ENCODE results near the gene SLC2A11.

The SLC2A11 gene, protein sequence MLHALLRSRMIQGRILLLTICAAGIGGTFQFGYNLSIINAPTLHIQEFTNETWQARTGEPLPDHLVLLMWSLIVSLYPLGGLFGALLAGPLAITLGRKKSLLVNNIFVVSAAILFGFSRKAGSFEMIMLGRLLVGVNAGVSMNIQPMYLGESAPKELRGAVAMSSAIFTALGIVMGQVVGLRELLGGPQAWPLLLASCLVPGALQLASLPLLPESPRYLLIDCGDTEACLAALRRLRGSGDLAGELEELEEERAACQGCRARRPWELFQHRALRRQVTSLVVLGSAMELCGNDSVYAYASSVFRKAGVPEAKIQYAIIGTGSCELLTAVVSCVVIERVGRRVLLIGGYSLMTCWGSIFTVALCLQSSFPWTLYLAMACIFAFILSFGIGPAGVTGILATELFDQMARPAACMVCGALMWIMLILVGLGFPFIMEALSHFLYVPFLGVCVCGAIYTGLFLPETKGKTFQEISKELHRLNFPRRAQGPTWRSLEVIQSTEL

DNA sequence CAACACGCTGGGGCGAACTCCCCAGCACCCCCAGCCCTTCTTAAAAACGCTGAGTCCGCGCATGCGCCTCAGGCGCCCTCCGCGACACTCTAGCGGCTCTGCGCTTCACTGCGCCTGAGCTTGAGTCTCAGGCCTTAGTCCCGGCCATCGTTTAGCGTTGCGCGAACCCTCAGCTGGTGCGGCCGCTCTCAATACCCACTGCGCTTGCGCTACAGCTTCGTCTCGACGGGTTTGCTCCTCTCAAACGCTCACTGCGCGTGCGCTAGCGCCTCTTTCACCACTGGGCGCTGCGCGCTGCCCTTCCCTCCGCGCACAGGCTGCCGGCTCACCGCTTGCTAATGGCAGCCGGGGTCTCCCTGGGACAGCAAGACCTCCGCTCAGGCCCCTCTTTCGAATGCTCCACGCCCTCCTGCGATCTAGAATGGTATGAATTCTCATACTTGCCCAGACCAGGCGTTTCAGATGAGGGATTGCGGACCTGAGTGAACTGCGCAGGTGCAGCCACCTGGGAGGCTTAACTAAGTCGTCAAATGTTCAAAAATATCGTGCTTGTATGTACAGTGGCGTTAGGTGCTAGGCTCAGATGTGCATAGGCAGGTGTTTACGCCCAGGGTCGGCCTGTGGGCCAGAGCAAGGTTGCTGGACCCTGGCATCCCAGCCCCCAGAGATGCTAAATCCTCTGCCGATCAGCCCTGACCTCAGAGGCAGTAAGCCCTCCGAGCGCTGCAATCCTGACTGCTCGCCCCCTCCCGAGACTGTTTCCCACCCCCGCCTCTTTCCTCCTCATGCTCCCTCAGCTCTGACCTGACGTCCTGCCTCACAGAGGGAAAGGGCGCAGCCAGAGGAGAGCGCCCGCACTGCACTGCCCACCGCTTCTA lies at the start of gene SLC2A11:
SLC2A11 (plus strand) TSS at position 270 of the 878 bp plus-strand sequence; CDS start at position 395, 125 bp downstream.
- peak; percentile 96 for DNase-seq

DNA sequence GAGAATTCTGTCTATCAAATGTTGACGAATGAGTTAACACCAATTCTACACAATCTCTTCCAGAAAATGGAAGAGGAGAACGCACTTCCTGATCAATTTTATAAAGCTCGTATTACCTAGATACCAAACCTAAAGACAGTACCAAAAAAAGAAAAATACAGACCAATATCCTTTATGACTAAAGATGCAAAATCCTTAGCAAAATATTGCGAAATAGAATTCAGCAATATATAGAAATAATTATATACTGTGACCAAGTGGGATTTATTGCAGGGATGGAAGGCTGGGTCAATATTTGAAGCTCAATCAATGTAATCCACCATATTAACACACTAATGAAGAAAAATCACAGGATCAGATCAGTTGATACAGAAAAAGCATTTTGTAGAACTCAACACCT lies 45.3 kb upstream of the SLC2A11 start:
- DNase-seq = no peak

DNA sequence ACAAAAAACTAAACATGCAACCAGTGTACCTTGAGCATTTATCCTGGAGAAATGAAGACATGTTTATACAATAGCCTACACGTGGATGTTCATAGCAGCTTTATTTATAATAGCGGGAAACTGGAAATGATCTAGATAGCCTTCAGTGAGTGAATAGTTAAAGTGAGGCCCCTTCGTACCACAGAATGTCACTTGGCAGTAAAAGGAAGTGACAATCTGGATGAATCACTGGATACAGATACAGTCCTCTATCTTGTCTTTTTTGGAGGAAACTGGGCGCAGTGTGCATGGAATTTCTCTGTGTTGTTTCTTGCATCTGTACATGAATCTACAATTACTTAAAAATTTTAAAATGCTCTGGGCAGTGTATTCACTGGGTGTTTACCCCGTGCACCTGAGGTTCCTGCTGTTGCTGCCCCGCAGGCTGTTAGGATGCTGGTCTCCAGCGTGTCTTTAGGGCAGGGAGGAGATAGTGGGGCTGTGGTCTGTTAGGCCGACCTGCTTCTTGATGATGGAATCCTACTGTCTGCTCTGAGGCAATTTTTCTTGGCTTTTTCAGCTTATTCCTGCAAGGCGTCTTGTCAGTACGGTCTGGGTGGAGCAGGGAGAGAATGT lies 42.0 kb upstream of the SLC2A11 start:
- DNase-seq = no peak

DNA sequence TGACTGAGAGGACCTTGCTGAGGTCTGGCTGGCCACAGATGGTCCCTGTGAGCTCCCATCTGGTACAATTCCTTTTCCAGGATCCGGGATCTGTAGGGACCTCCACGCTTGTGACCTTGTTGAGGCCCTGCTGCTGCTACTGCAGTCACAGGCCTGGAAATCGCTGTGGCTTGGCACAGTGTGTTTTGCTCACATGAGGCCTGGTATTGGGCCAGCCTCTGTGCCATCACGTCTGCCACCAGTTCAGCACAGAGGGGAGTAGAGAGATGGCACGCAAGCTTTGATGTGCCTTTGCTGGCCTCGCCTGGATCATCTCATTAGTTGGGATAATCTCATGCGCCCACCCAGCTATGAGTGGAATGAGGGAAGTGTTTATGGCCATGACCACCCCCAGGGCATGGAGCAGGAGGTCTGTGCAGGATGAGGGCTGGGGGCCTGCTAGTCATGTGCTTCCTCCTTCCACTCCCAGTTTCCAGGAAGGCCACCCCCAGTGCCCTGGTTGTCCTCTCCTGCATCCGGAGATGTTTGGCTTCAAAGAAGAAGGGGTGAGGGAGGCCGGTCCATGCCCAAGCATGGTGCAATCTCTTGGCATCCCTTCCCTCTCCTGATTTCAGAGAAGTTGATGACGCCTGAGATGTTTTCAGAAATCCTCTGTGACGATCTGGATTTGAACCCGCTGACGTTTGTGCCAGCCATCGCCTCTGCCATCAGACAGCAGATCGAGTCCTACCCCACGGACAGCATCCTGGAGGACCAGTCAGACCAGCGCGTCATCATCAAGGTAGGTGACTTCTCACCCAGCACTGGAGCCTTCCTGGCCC lies 41.3 kb upstream of the SLC2A11 start:
- no peak for DNase-seq

DNA sequence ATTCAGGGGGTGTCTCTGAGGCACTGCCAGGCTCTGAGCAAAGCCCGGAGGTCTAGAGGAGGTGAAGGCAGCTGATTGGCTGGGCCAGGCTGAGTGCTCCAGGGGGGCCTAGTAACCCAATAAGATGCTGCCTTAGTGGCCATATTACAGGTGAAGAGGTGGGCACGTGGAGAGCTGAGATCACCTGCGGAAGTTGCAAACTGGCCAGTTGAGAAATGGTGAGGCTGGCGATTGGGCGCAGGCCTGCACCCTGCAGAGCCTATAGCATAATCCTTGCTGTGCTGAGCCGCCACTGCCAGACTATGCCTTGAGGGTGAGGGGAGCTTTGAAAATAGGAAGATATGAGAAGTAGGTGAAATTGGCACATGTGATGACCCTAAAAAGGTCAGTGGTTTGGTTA lies 40.5 kb upstream of the SLC2A11 start:
- no peak for DNase-seq

DNA sequence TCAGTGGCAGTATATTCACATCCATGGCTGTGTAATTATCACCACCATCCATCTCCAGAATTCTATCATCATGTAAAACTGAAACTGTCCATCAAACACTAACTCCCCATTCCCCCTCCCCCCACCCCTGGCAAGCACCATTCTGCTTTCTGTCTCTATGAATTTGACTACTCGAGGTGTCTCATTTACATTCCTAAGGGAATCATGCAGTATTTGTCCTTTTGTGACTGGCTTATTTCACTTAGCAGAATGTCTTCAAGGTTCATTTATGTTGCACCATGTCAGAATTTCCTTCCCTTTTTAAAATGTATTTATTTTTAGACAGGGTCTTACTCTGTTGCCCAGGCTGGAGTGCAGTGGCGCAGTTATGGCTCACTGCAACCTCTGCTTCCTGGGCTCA lies 39.1 kb upstream of the SLC2A11 start:
- DNase-seq = no peak

DNA sequence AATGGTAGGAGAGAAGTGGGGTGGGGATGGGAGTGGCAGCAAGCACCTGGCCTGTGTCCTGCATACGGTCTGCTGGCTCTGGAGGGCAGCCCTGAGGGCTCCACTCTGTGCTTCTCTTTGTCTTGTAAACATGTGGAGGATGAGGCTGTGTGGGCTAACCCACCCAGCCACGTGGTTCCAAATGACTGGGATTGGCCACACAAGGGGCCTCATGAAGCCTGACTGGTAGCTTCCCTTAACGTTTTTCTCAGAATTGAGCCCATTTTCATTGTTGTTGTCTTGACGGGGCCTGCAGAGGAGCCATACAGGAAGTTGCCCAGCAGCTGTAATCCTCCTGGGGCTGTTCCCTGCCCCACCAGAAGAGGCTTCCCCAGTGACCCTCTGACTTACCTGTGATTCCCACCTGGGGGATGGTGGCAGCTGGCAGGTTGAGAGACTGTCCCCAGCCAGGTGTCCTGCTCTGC lies 36.9 kb upstream of the SLC2A11 start:
- no peak for DNase-seq

DNA sequence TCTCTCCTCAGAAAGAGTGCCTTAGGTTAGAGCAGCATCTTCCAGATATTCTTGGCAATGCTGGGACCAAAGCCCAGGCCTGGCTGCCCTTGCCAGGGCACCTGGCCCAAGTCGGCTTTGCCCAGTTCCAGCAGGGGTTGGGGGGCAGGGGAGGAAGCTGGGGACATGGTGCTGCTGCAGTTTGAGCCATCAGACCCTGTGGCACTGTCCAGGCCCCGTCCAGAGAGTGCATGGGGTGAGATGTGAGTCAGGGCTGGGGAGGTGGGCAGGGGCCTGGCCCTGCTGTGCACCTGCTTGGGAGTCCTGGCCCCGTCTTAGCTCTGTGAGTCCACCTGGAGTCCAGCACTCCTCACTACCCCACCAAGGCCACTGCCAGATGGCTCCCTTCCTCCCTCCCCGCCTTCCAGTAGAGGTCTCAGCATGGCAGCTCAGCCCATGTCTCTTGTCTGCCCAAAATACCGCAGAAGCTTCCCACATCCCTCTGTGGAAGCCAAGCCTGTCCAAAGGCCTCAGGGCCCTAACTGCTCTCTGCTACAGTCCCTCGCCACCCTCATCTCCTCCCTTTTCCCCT lies 35.5 kb upstream of the SLC2A11 start:
- no peak for DNase-seq

DNA sequence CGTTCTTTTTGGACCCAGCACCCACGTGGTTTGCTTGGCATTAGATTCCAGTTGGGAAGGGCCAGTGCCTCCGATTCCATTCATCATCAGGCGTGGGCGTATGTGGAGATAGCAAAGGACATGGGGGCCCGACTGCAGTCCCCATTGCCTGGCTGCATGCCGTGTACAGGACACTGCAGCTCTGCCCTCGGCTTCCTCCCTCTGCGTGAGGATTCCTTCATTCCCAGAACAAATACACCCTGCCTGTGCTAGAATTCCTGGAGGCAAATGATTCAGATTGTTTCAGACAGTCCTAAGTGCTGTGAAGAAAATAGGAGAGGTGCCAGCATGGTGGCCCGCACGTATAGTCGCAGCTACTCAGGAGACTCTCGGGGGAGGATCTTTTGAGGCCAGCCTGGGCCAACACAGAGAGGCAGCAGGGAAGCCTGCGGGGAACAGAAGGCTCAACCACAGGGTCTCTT lies 34.3 kb upstream of the SLC2A11 start:
- no peak for DNase-seq

DNA sequence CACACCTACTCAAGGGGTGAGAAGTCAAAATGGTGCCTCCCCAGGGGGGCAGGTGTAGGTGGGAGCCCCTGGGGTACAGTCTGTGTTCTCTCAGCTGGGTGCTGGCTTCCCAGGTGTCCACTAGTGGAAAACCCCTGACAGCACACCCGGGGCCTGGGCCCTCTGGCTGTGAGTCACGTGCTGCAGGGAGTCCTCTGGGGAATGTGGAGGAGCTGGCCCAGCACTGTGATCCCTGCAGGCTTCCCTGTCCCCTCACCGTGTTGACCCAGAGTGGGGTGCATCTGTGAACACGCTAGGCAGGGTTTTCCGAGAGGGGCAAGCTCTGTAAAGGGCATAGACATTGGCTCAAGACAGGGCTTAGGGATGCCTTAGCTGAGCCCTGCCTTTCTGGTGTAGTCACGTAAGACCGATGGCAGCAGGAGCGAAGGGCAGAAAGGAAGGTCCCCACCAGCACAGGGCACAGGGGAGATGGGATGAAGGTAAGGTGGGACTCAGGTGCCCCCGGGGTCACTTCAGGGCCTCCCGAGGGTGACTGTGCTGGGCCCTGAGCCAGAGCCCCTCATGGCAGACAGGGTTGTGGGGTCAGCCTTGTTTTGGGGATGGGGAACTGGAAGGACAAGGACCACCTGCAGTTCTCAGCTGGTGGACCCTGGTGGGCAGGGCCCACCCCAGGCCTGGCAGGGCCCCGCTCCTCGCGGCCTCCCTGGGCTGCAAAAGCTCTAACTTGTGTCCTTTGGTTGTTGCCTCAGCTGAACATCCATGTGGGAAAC lies 33.0 kb upstream of the SLC2A11 start:
- no peak for DNase-seq

DNA sequence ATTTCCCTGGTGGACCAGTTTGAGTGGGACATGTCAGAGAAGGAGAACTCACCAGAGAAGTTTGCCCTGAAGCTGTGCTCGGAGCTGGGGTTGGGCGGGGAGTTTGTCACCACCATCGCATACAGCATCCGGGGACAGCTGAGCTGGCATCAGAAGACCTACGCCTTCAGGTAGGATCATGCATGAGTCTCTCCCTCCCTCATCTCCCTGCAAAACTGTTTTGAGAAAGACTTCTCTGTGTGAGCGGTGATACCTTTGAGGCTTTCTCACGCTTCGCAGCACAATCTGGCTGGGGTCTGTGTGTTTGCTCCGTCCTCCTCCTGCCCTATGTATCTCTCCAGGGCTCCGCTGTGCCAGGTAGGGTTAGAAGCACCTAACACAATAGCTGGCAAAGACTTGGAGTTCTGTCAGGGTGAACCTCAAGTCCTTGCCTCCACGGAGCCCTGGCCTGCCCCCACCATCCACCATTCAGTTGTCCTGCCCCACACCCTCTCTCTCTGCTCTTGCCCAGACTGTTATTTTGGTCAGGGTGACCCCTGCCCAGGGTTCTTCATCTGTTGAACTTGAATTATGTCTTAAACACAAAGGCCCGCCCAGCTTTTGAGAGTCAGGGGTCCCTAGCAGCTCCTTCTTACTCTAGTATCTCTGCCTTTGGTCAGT lies 32.3 kb upstream of the SLC2A11 start:
- DNase-seq = no peak

DNA sequence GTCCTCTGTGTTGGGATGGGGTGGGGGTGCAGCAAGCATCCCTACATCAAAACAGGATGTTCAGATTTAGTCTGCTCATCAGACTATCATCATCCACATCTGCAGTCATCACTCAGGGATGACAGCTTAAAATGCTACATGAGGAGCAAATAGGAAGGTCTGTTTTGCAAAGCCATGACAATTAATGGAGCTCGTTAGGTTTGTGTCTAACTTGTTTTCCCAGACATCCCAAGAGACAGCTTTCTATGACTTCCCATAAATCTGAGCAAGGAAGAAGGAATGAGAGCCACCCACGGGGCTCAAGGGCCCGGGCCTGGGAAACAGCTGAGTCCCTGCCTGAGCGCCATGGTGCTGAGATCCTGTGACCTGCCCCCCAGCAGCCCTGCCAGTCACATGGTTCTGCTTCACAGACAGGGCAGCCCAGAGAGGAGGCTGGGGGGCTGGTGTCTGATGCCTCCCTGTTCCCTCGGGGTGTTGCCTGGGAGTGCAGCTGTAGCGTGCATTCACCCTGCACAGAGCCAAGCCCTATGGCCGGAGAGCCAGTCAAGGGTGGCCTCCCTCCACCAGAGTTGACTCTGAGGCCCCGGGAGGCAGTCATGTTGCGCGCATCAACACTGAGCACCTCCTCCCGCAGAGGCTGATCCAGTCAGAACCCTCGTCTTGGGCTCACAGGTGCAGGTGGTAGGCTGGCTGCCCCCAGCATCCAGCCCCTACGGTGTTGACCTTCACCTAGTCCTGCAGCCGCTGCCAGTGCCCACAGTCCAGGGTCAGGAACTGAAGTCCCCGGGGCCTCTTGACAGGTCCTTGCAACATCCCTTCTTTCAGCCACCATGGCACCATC lies 30.9 kb upstream of the SLC2A11 start:
- no peak for DNase-seq

DNA sequence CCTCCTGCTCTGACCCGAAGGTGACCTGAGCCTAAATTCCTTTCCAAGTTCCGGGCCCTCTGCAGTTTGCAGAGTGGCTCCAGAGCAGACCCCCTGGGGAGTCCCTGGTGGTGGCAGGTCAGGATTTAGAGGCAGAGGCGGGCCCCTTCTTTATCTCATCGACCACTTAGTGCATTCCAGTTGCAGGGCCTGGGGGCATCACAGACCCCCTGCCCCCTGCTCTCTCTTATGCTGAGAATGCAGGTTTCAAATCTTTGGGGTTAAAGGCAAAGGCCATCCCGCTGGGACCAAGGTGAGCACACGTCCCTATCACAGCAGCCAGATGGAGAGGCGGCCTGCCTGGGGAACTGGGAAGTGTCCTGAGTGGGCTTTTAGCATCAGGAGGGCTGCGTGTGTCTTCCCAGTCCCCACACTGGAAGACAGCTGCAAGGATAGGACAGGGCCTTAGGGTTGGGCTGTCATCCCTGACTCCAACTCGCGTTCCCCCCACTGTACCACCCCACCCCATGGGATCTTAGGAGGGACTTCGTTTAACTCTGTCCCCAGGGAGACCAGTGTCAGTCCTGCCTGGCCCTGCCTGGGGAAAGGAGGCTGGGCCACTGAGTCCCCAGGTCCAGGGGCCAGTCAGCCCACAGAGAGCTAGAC lies 30.2 kb upstream of the SLC2A11 start:
- DNase-seq = no peak

DNA sequence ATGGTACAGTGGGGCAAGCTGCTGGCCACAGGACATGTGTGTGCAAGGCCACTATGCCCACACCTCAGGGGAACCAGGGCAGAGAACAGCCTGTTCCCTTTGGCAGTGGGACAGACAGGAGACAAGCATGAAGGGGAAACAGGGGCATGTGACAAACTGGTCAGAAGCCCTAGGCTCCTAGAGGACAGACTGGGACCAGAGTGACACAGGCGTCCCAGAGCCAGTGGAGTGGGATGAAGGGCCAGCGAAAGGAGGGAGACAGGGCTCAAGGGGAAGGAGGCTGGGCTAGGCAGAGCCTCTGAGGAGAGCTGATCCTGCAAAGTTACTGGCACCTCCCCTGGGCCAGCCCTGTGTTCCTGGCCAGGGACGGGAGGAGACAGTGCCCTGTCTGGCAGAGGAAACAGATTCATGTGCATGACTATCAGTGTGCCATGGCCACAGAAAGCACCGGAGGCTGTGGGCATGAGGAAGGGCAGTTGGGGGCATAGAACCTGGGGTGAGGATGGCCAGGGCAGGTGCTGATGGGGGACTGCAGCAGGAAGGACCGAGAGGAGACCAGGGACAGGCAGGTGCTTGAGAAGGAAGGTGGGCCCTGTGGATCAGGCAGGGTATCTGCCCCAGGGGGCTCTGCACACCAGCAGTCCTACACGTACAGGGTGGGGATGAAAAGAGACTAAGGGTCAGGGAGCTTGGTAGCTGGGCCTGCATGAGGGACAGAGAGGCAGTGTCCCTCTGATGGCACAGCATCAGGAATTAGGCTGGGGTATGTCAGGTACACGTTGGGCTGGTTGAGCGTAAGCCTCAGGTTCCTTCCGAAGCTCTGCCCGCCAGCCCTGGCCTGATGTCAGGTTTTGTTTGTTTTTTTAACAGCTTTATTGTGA lies 28.6 kb upstream of the SLC2A11 start:
- no peak for DNase-seq

DNA sequence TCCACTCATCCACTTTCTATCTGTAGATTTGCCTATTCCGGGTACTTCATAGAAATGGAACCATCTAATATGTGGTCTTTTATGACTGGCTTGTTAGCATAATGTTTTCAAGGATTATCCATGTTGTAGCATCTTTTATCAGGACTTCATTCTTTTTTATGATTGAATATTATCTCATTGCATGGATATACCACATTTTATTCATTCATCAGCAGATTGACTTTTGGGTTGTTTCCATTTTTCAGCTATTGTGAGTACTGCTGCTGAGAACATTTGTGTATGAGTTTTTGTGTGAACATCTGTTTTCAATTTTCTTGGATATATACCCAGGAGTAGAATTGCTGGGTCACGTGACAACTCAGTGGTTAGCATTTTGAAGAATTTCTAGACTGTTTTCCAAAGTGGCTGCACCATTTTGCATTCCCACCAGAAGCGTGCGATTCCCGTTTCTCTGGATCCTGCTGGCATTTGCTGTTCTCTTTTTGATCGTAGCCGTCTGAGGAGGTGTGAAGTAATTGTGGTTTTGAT lies 27.8 kb upstream of the SLC2A11 start:
- DNase-seq = no peak

DNA sequence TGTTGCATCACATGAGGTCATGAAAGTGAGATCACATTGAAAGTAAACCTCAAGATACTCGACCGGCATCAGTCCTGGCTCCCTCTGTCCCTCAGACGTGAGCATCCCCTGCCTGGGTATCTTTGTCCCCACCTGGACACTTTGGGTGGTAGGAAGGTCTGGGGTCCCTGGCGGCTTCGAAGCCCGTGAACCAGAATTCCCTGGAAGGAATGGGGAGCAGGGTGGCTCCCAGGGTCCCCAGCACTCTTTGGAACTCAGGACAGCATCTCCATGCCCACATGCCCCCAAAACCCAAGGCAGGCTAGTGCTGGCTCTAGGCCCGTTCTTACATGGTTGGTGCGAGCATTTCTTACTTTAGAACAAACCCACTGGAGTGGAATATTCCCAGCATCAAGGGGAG lies 26.4 kb upstream of the SLC2A11 start:
- DNase-seq = no peak

DNA sequence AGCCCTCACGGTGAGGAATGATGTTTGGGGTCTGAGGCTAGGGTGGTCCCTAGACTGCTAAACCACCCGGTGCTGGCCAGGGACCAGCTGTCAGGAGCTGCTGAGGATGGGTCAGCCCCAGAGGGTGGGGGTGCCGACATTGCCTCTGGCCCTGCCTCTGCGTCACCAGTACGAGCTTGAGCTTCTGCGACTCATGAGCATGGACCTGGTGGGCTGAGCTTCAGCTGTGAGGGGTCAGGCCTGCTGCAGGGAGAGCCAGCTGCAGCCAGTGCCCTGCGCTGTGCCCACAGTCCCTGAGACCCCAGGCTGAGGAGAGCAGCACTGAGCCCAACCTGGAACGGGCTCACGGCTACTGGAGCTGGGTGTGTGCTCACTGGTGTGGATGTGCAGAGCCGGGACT lies 25.9 kb upstream of the SLC2A11 start:
- DNase-seq = no peak
